ENCODE measurements around the gene UBE2QL1. TPM values are rescaled to one million over a fixed set of nuclear protein-coding genes. Genes with fewer than 3 reads are reported as not detected.

The UBE2QL1 gene
- total RNA-seq, 1 donor from 2014 or later = not detected

DNA sequence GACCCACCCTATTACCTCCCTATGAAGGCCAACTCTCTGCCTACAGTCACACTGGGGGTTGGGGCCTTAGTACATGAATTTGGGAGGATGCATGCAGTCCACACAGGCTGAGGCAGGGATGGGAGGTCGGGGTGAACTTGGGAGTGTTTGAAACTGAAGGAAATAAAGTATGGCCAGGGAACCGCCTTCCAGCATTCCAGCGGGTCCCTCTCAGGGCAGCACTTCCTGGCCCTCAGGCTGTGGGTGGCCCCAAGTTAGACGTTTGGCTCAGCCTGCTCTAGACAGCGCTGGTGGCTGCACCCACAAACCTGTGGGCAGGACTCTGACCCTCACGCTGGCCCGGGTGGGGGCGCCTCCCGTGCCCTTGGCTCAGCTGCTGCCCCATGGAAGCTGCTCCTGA is 74.3 kb downstream of the UBE2QL1 start:
- ATAC-seq (no peak), DNase-seq (no peak)
- intact Hi-C loops (cut with DNase I) = no loop called here
- Histone ChIP-seq H3K36me3 (no peaks in the 10 kb centered on the region), H3K4me1 (no peaks in the 10 kb centered on the region), H3K9me3 (no peaks in the 10 kb centered on the region), H3K27me3 (ENCODE audit: low read depth) (peaks cover 2% of the 10 kb centered on the region), H3K27ac (no peak overlapping the region), H3K4me3 (no peak overlapping the region)
- TF ChIP-seq, protein P1, sequence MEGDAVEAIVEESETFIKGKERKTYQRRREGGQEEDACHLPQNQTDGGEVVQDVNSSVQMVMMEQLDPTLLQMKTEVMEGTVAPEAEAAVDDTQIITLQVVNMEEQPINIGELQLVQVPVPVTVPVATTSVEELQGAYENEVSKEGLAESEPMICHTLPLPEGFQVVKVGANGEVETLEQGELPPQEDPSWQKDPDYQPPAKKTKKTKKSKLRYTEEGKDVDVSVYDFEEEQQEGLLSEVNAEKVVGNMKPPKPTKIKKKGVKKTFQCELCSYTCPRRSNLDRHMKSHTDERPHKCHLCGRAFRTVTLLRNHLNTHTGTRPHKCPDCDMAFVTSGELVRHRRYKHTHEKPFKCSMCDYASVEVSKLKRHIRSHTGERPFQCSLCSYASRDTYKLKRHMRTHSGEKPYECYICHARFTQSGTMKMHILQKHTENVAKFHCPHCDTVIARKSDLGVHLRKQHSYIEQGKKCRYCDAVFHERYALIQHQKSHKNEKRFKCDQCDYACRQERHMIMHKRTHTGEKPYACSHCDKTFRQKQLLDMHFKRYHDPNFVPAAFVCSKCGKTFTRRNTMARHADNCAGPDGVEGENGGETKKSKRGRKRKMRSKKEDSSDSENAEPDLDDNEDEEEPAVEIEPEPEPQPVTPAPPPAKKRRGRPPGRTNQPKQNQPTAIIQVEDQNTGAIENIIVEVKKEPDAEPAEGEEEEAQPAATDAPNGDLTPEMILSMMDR (IDR thresholded peaks at IDR 0.05) = no peak

DNA sequence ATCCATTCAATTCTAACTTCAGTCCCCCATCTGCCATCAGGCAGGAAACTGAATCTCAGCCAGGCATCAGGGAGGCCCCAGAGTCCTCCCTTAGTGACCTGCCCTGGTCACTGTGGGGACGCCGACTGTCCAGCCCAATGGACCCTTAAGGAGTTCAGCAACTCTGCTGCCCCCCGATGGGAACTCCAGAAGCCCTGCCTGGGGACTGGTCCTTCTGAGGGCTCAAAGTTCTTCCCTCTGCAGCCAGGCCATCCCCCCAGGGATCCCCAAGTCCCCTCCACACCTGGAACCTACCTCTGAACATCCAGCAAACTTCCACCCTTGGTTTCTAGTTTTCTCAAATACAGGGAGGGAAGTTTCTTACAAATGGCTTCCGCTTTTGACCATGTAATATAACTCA is 76.8 kb downstream of the UBE2QL1 start:
- intact Hi-C loops (cut with DNase I) = no loop called here
- TF ChIP-seq, protein P1 (IDR thresholded peaks at IDR 0.05) = no peak
- H3K27me3 ChIP-seq (ENCODE audit: low read depth) = peaks cover under 1% of the 10 kb centered on the region
- no peak for DNase-seq
- H3K36me3 ChIP-seq = no peaks in the 10 kb centered on the region
- no peak for ATAC-seq
- H3K4me1 ChIP-seq = no peaks in the 10 kb centered on the region
- no peak overlapping the region for H3K27ac ChIP-seq
- H3K9me3 ChIP-seq = no peaks in the 10 kb centered on the region
- H3K4me3 ChIP-seq = no peak overlapping the region

DNA sequence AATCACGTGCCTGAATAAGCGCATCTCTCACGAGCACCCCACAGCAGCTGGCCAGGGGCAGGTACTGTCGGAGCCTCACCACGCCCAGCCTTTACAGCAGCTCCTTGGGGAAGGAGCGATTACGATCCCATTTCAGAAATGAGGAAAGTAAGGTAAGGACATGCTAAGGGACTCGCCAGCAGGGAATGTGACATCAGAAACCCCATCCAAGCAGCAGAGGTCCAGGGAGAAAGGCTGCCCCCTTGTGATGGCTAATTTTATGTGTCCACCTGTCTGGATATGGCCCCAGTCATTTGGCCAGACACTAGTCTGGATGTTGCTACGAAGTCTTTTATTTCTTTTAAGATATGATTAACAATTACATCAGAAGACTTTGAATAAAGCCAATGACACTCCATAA is 77.3 kb downstream of the UBE2QL1 start:
- DNase-seq (no peak), ATAC-seq (no peak)
- no peak overlapping the region for H3K4me3 ChIP-seq
- no peaks in the 10 kb centered on the region for H3K4me1 ChIP-seq
- TF ChIP-seq, protein P1 (IDR thresholded peaks at IDR 0.05) = no peak
- no peaks in the 10 kb centered on the region for H3K9me3 ChIP-seq
- H3K27ac ChIP-seq = no peak overlapping the region
- H3K27me3 ChIP-seq (ENCODE audit: low read depth) = no peaks in the 10 kb centered on the region
- intact Hi-C loops (cut with DNase I) = no loop called here
- H3K36me3 ChIP-seq = no peaks in the 10 kb centered on the region

DNA sequence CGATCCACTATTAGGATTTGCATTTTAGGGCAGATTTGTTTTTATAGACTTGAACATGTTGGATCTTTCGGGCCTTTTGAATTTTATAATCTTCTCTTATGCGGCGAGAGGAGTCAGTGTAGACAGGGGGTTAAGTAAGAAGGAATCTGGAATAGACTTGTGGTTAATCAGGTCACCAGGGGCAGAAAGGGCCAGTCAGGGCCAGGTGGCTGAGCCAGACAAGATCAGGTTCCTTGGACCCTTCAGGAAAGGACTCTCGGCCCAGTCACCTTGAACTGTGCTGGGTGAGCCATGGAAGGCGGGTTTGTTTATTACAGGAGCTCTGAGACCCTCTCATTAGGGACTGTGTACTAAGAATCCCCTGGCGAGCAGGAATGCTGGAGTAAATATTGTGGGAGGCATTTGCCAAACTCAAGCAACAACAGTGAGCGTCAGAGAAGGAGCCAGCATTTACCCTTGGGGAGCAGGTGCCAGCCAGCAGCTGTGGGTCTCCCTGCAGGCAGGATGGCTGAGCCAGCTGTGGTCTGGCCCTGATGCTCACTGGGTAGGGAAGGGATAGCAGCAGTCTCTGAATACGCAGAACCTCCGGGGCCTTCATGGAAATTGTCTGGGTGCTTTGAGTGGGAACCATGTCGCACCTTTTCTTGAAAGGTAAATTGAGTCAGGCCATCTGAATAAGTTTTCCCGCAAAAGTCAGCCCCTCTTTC is 79.2 kb downstream of the UBE2QL1 start:
- ATAC-seq = no peak
- intact Hi-C loops (cut with DNase I) = no loop called here
- no peak for DNase-seq

DNA sequence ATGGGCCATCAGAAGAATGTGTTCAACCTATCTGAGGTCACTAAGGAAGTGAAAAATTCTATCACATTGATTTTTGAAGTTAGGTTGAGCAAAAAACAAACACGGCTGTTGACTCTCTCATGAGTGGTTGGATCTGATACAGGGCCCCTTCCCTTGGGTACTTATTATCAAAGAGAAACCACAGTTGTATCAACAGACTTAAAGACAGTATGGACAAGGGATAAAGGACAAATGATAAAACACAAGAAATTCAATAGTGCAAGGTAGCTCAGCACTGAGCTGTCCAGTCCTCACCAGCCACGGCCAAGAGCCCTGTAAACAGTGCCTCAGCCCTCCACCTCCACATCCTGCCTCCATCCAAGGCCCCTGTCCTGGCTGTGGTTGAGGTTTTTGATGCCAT is 86.9 kb downstream of the UBE2QL1 start:
- Histone ChIP-seq H3K9me3 (no peaks in the 10 kb centered on the region), H3K27me3 (ENCODE audit: low read depth) (no peaks in the 10 kb centered on the region), H3K27ac (no peak overlapping the region), H3K4me3 (no peak overlapping the region), H3K4me1 (no peaks in the 10 kb centered on the region), H3K36me3 (no peaks in the 10 kb centered on the region)
- ATAC-seq (no peak), DNase-seq (no peak)
- intact Hi-C loops (cut with DNase I) = no loop called here
- TF ChIP-seq, protein P1 (IDR thresholded peaks at IDR 0.05) = no peak

More for the DNA sequence above, 79.2 kb downstream of the UBE2QL1 start:
- Histone ChIP-seq H3K27ac (no peak overlapping the region), H3K4me1 (no peaks in the 10 kb centered on the region), H3K9me3 (no peaks in the 10 kb centered on the region), H3K4me3 (no peak overlapping the region), H3K36me3 (no peaks in the 10 kb centered on the region), H3K27me3 (ENCODE audit: low read depth) (no peaks in the 10 kb centered on the region)
- TF ChIP-seq, protein P1 (IDR thresholded peaks at IDR 0.05) = no peak
